OCI-LY3 (cell line): Measurements from ENCODE around the gene SARS2.

Experiments
- CTCF ChIP-seq: fragments of 200-600, 300-600 bp; sonication (generic); IDR thresholded peaks from 2 replicates; pipeline ENCODE4 v1.5.1; 2014; ENCODE audit warnings: antibody characterized with exemption, low read length, low read depth
- EZH2phosphoT487 ChIP-seq: fragments of 200-600 bp; shearing (Covaris generic); IDR thresholded peaks from 2 replicates; pipeline ENCODE4 v1.6.1; 2018; ENCODE audit warnings: antibody characterized with exemption, mixed run types, low read depth

DNA sequence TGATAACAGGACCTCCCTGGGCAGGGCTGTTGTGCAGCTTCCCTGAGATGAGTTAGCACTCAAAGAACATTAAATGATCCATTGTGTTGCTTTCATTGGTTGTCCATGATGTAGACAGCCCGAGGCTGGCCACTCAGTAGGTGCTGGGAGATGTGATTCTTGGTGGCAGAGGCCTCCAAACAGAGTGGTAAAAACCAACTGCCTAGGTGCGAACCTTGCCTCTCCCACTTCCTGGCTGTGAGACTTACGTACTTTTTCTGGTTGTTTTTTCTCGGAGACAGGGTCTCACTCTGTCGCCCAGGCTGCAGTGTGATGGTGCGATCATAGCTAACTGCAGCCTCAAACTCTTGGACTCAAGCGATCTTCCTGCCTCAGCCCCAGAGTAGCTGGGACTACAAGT, 6.2 kb downstream of the SARS2 start:
- TF ChIP-seq CTCF (no peak), EZH2phosphoT487 (no peak)
